Astrocyte of the cerebellum (primary cell): ENCODE measurements around the gene TXK.
A peak's percentile ranks its signal among the peaks of the same experiment; 100 is the strongest.

Source experiments
- DNase-seq: peaks from one replicate; pipeline ENCODE4 v3.0.0-alpha.2; 2011; ENCODE audit warnings: low read depth
- H3K4me3 ChIP-seq: 2 replicates; pipeline ENCODE4 v1.5.1; 2011; ENCODE audit warnings: mild to moderate bottlenecking, low read depth, low read length, moderate library complexity
- CTCF ChIP-seq: IDR thresholded peaks from 2 replicates; pipeline ENCODE4 v1.5.1; 2012; ENCODE audit warnings: low read length, low read depth, moderate library complexity, mild to moderate bottlenecking; ENCODE audit errors: missing control alignments
- in situ Hi-C: cut with HindIII; loops from 2 replicates; pipeline ENCODE4 v1.10.0; 2017; ENCODE audit warnings: low sequenced_read_pairs

Gene TXK

GRCh38 chr4:48138936-48139335 is 4.9 kb upstream of the TXK start:
- no peak overlapping the region for H3K4me3 ChIP-seq
- no peak for DNase-seq
- no peak for TF ChIP-seq CTCF
- in situ Hi-C loops, result no loop called here

- in situ Hi-C loops, result no loop called here
- no peak for TF ChIP-seq CTCF
- DNase-seq, result no peak
- no peak overlapping the region for H3K4me3 ChIP-seq
These were observed 4.5 kb upstream of the TXK start for GRCh38 chr4:48138511-48138910.

GRCh38 chr4:48137846-48138245 is 3.8 kb upstream of the TXK start:
- TF ChIP-seq CTCF, result no peak
- DNase-seq, result no peak
- in situ Hi-C loops, result no loop called here
- H3K4me3 ChIP-seq, result no peak overlapping the region

- DNase-seq, result peak; percentile 20
- TF ChIP-seq CTCF, result no peak
- in situ Hi-C loops, result no loop called here
- no peak overlapping the region for H3K4me3 ChIP-seq
These were observed 381 bp downstream of the TXK start for GRCh38 chr4:48133669-48134068.

- no peak for TF ChIP-seq CTCF
- in situ Hi-C loops, result no loop called here
- no peak for DNase-seq
- no peak overlapping the region for H3K4me3 ChIP-seq
These were observed 2.3 kb downstream of the TXK start for GRCh38 chr4:48131736-48132135.

- H3K4me3 ChIP-seq, result no peak overlapping the region
- no peak for TF ChIP-seq CTCF
- in situ Hi-C loops, result no loop called here
- DNase-seq, result no peak
These were observed 4.0 kb downstream of the TXK start for GRCh38 chr4:48130100-48130499.
